Fibroblast of villous mesenchyme (primary cell): Measurements from ENCODE around the gene ATP6V1C2. TPM values are rescaled to one million over a fixed set of nuclear protein-coding genes. Genes with fewer than 3 reads are reported as not detected.

Experiments
- DNase-seq: peaks from one replicate; pipeline ENCODE4 v3.0.0-alpha.2; 2010; ENCODE audit warnings: low read depth
- H3K4me3 ChIP-seq: 2 replicates; pipeline ENCODE4 v1.5.1; 2011; ENCODE audit warnings: low read depth, mild to moderate bottlenecking, low read length
- CTCF ChIP-seq: IDR thresholded peaks from 2 replicates; pipeline ENCODE4 v1.5.1; 2012; ENCODE audit warnings: low read depth, mild to moderate bottlenecking, low read length; ENCODE audit not compliant: insufficient read depth
- total RNA-seq: library from RNA; depleted of rRNA; stranded (reverse); fragments of >200 nt; gene quantifications from 2 replicates; pipeline ENCODE4 v1.2.3, GENCODE V29; 2012

Gene ATP6V1C2
- total RNA-seq, 1 donor, result under 0.01 TPM

GRCh38 chr2:10709290-10709939 is 12.0 kb upstream of the ATP6V1C2 start:
- TF ChIP-seq CTCF, result peak; percentile 36
- DNase-seq, result peak; percentile 12
- H3K4me3 ChIP-seq, result no peak overlapping the region

GRCh38 chr2:10712185-10712809 is 9.1 kb upstream of the ATP6V1C2 start:
- no peak overlapping the region for H3K4me3 ChIP-seq
- no peak for TF ChIP-seq CTCF
- DNase-seq, result no peak

- TF ChIP-seq CTCF, result no peak
- no peak for DNase-seq
Observed at GRCh38 chr2:10716581-10716980, 4.8 kb upstream of the ATP6V1C2 start.

GRCh38 chr2:10717628-10718027 is 3.8 kb upstream of the ATP6V1C2 start:
- TF ChIP-seq CTCF, result no peak
- peak; percentile 23 for DNase-seq
- H3K4me3 ChIP-seq, result no peak overlapping the region

More at GRCh38 chr2:10716581-10716980, 4.8 kb upstream of the ATP6V1C2 start:
- H3K4me3 ChIP-seq, result no peak overlapping the region

GRCh38 chr2:10720306-10720705 is 1.1 kb upstream of the ATP6V1C2 start:
- TF ChIP-seq CTCF, result no peak
- no peak overlapping the region for H3K4me3 ChIP-seq
- DNase-seq, result no peak

- TF ChIP-seq CTCF, result no peak
- no peak overlapping the region for H3K4me3 ChIP-seq
- no peak for DNase-seq
Observed at GRCh38 chr2:10720947-10721395, 459 bp upstream of the ATP6V1C2 start.

GRCh38 chr2:10722252-10722825 is 909 bp downstream of the ATP6V1C2 start:
- no peak overlapping the region for H3K4me3 ChIP-seq
- no peak for DNase-seq
- TF ChIP-seq CTCF, result no peak
